ENCODE data around the gene TM4SF4. TPM values are rescaled to one million over a fixed set of nuclear protein-coding genes. Genes with fewer than 3 reads are reported as not detected.

Gene TM4SF4
- total RNA-seq, 1 experiment from 2014 or later = 1.4 TPM

GRCh38 chr3:149494759-149495580, 20.5 kb downstream of the TM4SF4 start (continued):
- TF ChIP-seq ATF6 (CRISPR knock-in tag; IDR thresholded peaks at IDR 0.05) = no peak
- TF ChIP-seq STAT6 (CRISPR knock-in tag; conservative IDR thresholded peaks at IDR 0.05; ENCODE audit: low read depth) = no peak
- no peak for TF ChIP-seq ZNF532 (CRISPR knock-in tag; IDR thresholded peaks at IDR 0.05; ENCODE audit: borderline replicate concordance)
- TF ChIP-seq GABPB1 (CRISPR knock-in tag; IDR thresholded peaks at IDR 0.05) = no peak
- TF ChIP-seq, protein P1, sequence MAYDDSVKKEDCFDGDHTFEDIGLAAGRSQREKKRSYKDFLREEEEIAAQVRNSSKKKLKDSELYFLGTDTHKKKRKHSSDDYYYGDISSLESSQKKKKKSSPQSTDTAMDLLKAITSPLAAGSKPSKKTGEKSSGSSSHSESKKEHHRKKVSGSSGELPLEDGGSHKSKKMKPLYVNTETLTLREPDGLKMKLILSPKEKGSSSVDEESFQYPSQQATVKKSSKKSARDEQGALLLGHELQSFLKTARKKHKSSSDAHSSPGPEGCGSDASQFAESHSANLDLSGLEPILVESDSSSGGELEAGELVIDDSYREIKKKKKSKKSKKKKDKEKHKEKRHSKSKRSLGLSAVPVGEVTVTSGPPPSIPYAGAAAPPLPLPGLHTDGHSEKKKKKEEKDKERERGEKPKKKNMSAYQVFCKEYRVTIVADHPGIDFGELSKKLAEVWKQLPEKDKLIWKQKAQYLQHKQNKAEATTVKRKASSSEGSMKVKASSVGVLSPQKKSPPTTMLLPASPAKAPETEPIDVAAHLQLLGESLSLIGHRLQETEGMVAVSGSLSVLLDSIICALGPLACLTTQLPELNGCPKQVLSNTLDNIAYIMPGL (CRISPR knock-in tag; IDR thresholded peaks at IDR 0.05) = no peak

DNA sequence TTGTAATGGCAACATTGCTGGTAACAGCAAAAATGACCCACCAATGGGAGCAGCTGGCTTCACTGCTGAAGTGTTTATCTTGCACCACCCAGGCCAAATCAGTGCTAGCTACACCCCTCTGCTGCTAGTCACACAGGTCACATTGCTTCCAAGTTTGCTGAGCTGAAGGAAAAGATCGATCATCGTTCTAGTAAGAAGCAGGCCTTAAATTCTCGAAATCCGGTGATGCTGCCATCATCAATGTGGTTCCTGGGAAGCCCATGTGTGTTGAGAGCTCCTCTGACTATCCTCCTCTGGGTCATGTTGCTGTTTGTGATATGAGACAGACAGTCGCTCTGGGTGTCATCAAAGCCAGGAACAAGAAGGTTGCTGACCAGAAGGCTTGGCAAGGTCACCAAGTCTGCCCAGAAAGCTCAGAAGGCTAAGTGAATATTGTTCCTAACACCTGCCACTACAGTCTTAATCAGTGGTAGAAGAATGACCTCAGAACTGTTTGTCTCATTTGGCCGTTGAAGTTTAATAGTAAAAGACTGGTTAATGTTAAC, 21.2 kb downstream of the TM4SF4 start:
- Mint-ChIP-seq H3K4me1 (peaks cover 7% of the 10 kb centered on the region; the same call in 1 of the 2 replicates), H3K36me3 (no peaks in the 10 kb centered on the region), H3K27ac (no peak overlapping the region), H3K4me3 (no peak overlapping the region), H3K27me3 (ENCODE audit: low read depth) (no peaks in the 10 kb centered on the region; the same call in 1 of the 2 replicates), H3K9me3 (peaks cover 3% of the 10 kb centered on the region; the same call in 1 of the 2 replicates)
- no peak for DNase-seq (ENCODE audit: low spot score)
- no peak for TF ChIP-seq GRHL2 (CRISPR knock-in tag; IDR thresholded peaks at IDR 0.05; ENCODE audit: insufficient replicate concordance, severe bottlenecking)
- TF ChIP-seq CREM (CRISPR knock-in tag; IDR thresholded peaks at IDR 0.05) = no peak
- TF ChIP-seq, protein P1 (CRISPR knock-in tag; IDR thresholded peaks at IDR 0.05) = no peak
- TF ChIP-seq E2F1 (CRISPR knock-in tag; IDR thresholded peaks at IDR 0.05) = no peak
- TF ChIP-seq USF1 (CRISPR knock-in tag; IDR thresholded peaks at IDR 0.05) = no peak
- no peak for TF ChIP-seq CDX4 (CRISPR knock-in tag; IDR thresholded peaks at IDR 0.05; ENCODE audit: borderline replicate concordance)
- TF ChIP-seq TCF7 (CRISPR knock-in tag; IDR thresholded peaks at IDR 0.05; ENCODE audit: low read depth) = no peak
- no peak for TF ChIP-seq FOXP1 (CRISPR knock-in tag; IDR thresholded peaks at IDR 0.05; ENCODE audit: borderline replicate concordance)
- ChIA-PET CTCF (interaction anchor here (0.9 to 2.4 kb wide), 5 partner anchors 14 to 276 kb away, joined by 3 to 13 read pairs (median 4); no protein-coding TSS in a partner anchor), POLR2A (no interaction called here)
- ATAC-seq = no peak
